IgD-negative memory B cell (primary cell): ENCODE measurements around the gene CASP9. TPM values are rescaled to one million over a fixed set of nuclear protein-coding genes. Genes with fewer than 3 reads are reported as not detected.
"Not testable (repeated sequence)": the region's sequence is repeated elsewhere in the genome, so short reads cannot be mapped to it uniquely, and the experiment has no call there.

Experiments
- H3K27ac Mint-ChIP-seq, 3 donors: one replicate each; pipeline ENCODE4 v1.8.0; 2020 to 2022; ENCODE audit warnings: mild to moderate bottlenecking in 3 of 3, mixed read lengths in 3 of 3, moderate library complexity in 1 of 3
- H3K27me3 Mint-ChIP-seq: one replicate; pipeline ENCODE4 v1.8.0; 2021; ENCODE audit warnings: mixed read lengths
- H3K36me3 Mint-ChIP-seq: one replicate; pipeline ENCODE4 v1.8.0; 2020; ENCODE audit warnings: mild to moderate bottlenecking, mixed read lengths
- H3K4me1 Mint-ChIP-seq, 3 donors: one replicate each; pipeline ENCODE4 v1.8.0; 2020 to 2022; ENCODE audit warnings: mixed read lengths in 3 of 3, mild to moderate bottlenecking in 1 of 3
- H3K4me3 Mint-ChIP-seq, 4 donors: one replicate each; pipeline ENCODE4 v1.8.0; 2020 to 2022; ENCODE audit warnings: mild to moderate bottlenecking in 4 of 4, mixed read lengths in 4 of 4, moderate library complexity in 3 of 4
- H3K9me3 Mint-ChIP-seq, 3 donors: one replicate each; pipeline ENCODE4 v1.8.0; 2020 to 2021; ENCODE audit warnings: mixed read lengths in 3 of 3, mild to moderate bottlenecking in 1 of 3
- polyA plus RNA-seq: library from polyadenylated mRNA; unstranded; fragments of 300-500 nt; fragmentation: Illumina TruSeq; gene quantifications from one replicate; pipeline ENCODE4 v1.2.3, GENCODE V29; 2021

Gene CASP9
- polyA plus RNA-seq, 1 donor from 2014 or later, result 16.9 TPM

DNA sequence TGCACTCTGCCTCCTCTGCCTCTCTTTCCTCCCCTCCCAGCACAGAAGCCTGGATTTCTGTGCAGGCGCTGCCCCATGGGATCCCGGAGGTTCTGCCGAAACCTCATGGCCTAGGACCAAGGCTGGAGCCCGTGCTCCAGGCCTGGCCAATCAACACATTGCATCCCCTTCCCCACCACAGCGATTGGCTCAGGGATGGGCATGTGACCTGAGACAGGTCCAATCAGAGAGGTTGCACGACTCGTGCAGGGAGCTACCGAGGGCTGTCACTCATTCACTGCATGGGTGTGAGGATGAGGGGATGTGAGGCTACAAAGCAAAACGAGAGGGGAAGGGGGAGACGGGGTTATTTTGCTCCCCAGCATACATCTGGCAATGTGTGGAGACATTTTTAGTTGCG lies 51.4 kb downstream of the CASP9 start:
- Mint-ChIP-seq H3K4me1 (no peaks in the 10 kb centered on the region), H3K27me3 (peaks cover 3% of the 10 kb centered on the region), H3K9me3 (no peaks in the 10 kb centered on the region), H3K27ac (no peak overlapping the region), H3K4me3 (no peak overlapping the region), H3K36me3 (no peaks in the 10 kb centered on the region)

DNA sequence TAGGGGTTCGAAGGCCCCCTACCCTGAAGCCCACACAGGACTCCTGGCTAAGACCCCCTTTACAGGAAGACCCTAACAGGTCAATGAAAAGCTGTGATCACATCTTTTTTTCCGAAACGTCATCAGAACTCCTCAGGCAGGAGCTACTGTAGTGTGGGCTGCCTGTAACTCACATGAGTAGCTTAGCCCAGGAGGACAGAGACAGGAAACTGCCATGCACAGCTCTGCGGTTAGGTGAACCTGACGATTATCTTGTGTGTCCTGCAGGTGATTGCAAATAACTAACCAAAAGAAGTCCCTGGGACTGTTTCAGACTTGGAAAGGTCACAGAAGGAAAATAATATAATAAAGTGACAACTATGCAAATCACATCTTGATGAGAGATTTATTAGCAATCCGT lies 52.3 kb downstream of the CASP9 start:
- H3K36me3 Mint-ChIP-seq, H3K27ac Mint-ChIP-seq, H3K9me3 Mint-ChIP-seq, H3K4me3 Mint-ChIP-seq, H3K27me3 Mint-ChIP-seq, H3K4me1 Mint-ChIP-seq: not testable (repeated sequence)

DNA sequence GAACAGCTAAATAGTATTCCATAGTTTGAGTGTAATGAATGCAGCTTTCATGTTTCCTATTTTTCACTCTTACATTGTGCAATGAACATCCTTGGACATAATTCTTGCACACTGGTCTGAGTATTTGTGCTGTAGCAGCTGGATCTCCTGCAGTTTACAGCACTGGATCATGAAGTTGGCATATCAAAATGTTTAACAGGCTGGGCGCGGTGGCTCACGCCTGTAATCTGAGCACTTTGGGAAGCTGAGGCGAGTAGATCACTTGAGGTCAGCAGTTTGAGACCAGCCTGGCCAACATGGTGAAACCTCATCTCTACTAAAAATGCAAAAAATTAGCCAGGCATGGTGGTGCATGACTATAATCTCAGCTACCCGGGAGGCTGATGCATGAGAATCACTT lies 52.9 kb downstream of the CASP9 start:
- H3K4me1 Mint-ChIP-seq, H3K4me3 Mint-ChIP-seq, H3K27ac Mint-ChIP-seq, H3K27me3 Mint-ChIP-seq, H3K9me3 Mint-ChIP-seq, H3K36me3 Mint-ChIP-seq: not testable (repeated sequence)

GRCh38 chr1:15469821-15470448 lies 54.1 kb downstream of the CASP9 start:
- H3K9me3 Mint-ChIP-seq, H3K27me3 Mint-ChIP-seq, H3K4me3 Mint-ChIP-seq, H3K36me3 Mint-ChIP-seq, H3K27ac Mint-ChIP-seq, H3K4me1 Mint-ChIP-seq: not testable (repeated sequence)

- Mint-ChIP-seq H3K4me1 (no peaks in the 10 kb centered on the region), H3K9me3 (peaks cover 0 to 2% (median 0%) of the 10 kb centered on the region in 3 donors), H3K27ac (peak overlapping the region in 1 of 3 donors; percentile 64), H3K36me3 (no peaks in the 10 kb centered on the region), H3K27me3 (peaks cover 6% of the 10 kb centered on the region), H3K4me3 (no peak overlapping the region)
Measured at GRCh38 chr1:15469361-15469760, 54.7 kb downstream of the CASP9 start.

- H3K4me3 Mint-ChIP-seq, result no peak overlapping the region
- peaks cover 0 to 2% (median 0%) of the 10 kb centered on the region in 3 donors for H3K9me3 Mint-ChIP-seq
- no peaks in the 10 kb centered on the region for H3K36me3 Mint-ChIP-seq
- no peaks in the 10 kb centered on the region for H3K4me1 Mint-ChIP-seq
- H3K27me3 Mint-ChIP-seq, result peaks cover 9% of the 10 kb centered on the region
- H3K27ac Mint-ChIP-seq, result no peak overlapping the region
Measured at GRCh38 chr1:15468145-15468544, 55.9 kb downstream of the CASP9 start.

- H3K9me3 Mint-ChIP-seq, H3K36me3 Mint-ChIP-seq, H3K4me3 Mint-ChIP-seq, H3K27me3 Mint-ChIP-seq, H3K27ac Mint-ChIP-seq, H3K4me1 Mint-ChIP-seq: not testable (repeated sequence)
Measured at GRCh38 chr1:15466955-15467625, 56.9 kb downstream of the CASP9 start.

- no peaks in the 10 kb centered on the region for H3K4me1 Mint-ChIP-seq
Measured at GRCh38 chr1:15465674-15466073, 58.3 kb downstream of the CASP9 start.

DNA sequence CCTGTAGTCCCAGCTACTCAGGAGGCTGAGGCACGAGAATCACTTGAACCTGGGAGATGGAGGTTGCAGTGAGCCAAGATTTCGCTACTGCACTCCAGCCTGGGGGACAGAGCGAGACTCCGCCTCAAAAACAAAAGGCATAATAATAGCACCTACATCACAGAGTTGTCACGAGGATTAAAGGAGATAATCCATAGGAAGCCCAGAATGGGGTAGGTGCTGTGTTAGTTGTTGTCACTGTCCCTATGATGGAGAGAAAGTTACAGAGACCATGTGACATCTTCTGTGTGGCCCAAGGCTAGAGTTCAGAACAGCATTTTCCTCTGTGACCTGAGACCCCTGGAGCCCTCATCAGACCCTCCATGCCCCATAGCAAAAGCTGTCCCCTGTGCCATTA lies 60.1 kb downstream of the CASP9 start:
- H3K27ac Mint-ChIP-seq, H3K4me1 Mint-ChIP-seq, H3K36me3 Mint-ChIP-seq, H3K9me3 Mint-ChIP-seq, H3K27me3 Mint-ChIP-seq, H3K4me3 Mint-ChIP-seq: not testable (repeated sequence)

More at GRCh38 chr1:15465674-15466073, 58.3 kb downstream of the CASP9 start:
- Mint-ChIP-seq H3K27me3 (peaks cover 9% of the 10 kb centered on the region), H3K9me3 (peaks cover 0 to 2% (median 0%) of the 10 kb centered on the region in 3 donors), H3K27ac (no peak overlapping the region), H3K36me3 (no peaks in the 10 kb centered on the region), H3K4me3 (no peak overlapping the region)

DNA sequence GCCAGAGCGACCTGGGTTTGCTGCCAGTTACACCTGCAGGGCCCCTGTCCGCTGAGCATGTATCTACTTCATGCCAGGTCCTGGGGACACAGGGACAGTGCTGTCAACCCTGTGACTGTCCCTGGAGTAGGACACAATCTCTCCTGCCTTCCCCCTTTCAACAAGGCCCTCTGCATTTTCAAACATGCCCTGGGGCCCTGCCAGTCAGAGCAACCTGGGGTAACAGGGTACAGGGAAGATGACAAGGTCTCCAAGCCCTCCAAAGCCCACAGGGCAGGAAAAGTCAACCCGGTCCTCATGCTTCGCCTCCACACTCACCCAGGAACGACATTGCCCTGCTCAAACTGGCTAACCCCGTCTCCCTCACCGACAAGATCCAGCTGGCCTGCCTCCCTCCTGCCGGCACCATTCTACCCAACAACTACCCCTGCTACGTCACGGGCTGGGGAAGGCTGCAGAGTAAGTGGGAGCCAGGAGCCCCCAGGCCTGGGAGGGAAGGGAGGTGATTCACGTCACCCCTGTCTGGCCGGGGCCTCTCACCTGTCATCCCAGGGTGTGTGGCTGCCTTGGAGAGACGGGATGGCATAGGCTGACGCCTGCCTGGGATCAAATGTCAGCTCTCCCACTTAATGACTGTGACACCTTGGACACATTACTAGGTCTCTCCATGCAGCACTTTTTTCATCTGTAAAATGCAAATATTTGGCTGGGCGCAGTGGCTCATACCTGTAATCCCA lies 60.8 kb downstream of the CASP9 start:
- H3K4me1 Mint-ChIP-seq, H3K27ac Mint-ChIP-seq, H3K4me3 Mint-ChIP-seq, H3K36me3 Mint-ChIP-seq, H3K27me3 Mint-ChIP-seq, H3K9me3 Mint-ChIP-seq: not testable (repeated sequence)

- H3K4me3 Mint-ChIP-seq, result no peak overlapping the region
- H3K27me3 Mint-ChIP-seq, result peaks cover 9% of the 10 kb centered on the region
- H3K36me3 Mint-ChIP-seq, result no peaks in the 10 kb centered on the region
- H3K9me3 Mint-ChIP-seq, result no peaks in the 10 kb centered on the region
- no peak overlapping the region for H3K27ac Mint-ChIP-seq
- no peaks in the 10 kb centered on the region for H3K4me1 Mint-ChIP-seq
Measured at GRCh38 chr1:15460708-15461095, 63.3 kb downstream of the CASP9 start.

DNA sequence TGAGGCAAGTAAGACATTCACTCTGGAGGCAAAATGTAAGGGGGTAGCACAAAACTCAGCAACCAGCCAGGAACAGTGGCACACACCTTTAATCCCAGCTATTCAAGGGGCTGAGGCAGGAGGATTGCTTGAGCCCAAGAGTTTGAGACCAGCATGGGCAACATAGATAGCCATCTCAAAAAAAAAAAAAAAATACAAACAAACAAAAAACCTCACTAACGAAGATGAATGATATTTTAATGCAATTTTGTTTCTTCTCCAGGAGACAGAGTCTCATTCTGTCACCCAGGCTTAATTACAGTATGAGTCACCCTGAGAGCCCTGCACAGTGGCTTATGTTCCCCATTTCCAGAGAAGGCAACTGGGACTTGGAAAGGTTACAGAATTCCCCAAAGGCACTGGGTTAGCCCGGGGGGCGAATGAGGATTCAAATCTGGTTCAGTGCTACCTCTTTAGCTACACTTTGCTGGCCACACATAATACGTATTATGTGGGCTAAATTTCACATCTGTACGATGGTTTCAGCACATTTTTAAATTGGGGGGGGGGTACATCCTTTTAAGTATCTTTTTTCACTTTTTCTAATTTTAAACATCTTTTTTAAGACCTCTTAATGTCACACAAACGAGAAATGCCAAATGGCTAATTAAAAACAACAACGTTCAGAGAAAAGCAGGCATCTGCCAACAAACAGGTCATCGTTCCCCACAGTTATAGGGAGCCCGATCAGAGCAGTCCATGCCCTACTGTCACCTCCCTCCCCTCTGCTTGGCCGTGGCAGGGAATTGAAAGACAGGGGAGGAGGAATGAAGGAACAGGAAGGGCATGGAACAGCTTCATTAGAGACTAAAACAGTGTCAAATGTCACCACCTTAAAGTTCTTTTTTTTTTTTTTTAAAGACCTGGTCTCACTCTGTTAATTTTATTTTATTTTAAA lies 64.0 kb downstream of the CASP9 start:
- Mint-ChIP-seq H3K27ac (no peak overlapping the region), H3K9me3 (no peaks in the 10 kb centered on the region)

DNA sequence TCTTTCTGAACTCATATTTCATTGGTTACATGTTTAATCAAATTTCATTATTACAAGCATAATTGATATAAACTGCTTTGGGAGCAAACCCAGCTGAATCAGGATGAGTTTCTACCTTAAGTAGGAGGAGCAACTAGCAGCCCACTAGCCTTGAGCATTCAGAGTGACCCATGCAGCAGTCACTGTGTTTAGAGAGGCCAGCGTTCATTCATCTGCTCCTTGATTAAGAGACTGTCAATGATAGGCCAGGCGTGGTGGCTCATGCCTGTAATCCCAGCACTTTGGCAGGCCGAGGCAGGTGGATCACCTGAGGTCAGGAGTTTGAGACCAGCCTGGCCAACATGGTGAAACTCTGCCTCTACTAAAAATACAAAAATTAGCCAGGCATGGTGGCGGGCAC lies 65.6 kb downstream of the CASP9 start:
- H3K4me1 Mint-ChIP-seq, H3K36me3 Mint-ChIP-seq, H3K27me3 Mint-ChIP-seq, H3K9me3 Mint-ChIP-seq, H3K27ac Mint-ChIP-seq, H3K4me3 Mint-ChIP-seq: not testable (repeated sequence)

More for the DNA sequence above, 64.0 kb downstream of the CASP9 start:
- Mint-ChIP-seq H3K4me3 (no peak overlapping the region), H3K27me3 (peaks cover 12% of the 10 kb centered on the region), H3K36me3 (no peaks in the 10 kb centered on the region), H3K4me1 (no peaks in the 10 kb centered on the region)

- H3K36me3 Mint-ChIP-seq, result no peaks in the 10 kb centered on the region
- peaks cover 6% of the 10 kb centered on the region for H3K27me3 Mint-ChIP-seq
- no peak overlapping the region for H3K27ac Mint-ChIP-seq
- H3K4me3 Mint-ChIP-seq, result no peak overlapping the region
- H3K9me3 Mint-ChIP-seq, result no peaks in the 10 kb centered on the region
- no peaks in the 10 kb centered on the region for H3K4me1 Mint-ChIP-seq
Measured at GRCh38 chr1:15457585-15457984, 66.4 kb downstream of the CASP9 start.

DNA sequence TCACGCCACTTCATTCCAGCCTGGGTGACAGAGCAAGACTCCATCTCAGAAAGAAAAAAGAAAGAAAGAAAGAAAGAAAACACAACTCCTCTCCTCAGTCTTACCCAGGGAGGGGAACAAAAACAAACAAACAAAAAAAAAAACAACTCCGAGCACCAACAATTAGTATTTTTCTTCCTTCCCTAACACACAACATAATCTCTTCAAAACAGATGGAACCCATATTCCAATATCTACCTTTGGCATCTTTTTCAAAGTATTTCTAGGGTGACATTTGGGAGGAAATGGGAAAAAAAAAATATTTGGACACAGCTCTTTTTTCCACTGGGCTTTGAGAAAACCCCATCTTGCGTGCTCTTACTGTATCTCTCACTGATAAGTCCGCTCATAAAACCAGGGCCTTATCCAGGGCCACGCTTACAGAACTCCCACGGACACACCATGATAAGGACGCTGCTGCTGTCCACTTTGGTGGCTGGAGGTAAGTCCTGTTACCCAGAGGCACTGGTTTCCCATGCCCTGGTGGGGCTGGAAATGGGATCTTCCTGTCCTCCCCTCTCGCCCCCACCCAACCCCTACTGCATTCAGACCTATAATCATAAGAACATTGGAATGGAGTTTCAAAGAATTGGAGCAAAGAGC lies 67.6 kb downstream of the CASP9 start, which contains the start of gene CELA2A:
Gene CELA2A (plus strand): TSS at position 420 of the 642 bp plus-strand sequence. CDS start 22 bp downstream, at position 442.
- Mint-ChIP-seq H3K36me3 (no peaks in the 10 kb centered on the region), H3K4me1 (no peaks in the 10 kb centered on the region), H3K9me3 (peaks cover 0 to 2% (median 0%) of the 10 kb centered on the region in 3 donors), H3K27me3 (peaks cover 6% of the 10 kb centered on the region), H3K4me3 (no peak within 1 kb of the TSS), H3K27ac (no peak within 1 kb of the TSS)
